Right lobe of liver (tissue), 4 donors: Measurements from ENCODE around the gene DSG3.

Experiments
- CTCF ChIP-seq, 4 donors: fragments of 200-600 bp in 3 of 4; fragments of 450-650 bp in 1 of 4; IDR thresholded peaks; one replicate each; pipeline versions ENCODE4 v1.5.1 to v1.8.0; 2016 to 2022; ENCODE audit warnings: antibody characterized with exemption in 4 of 4, mild to moderate bottlenecking in 2 of 4
- POLR2A ChIP-seq: fragments of 450-650 bp; IDR thresholded peaks from one replicate; pipeline ENCODE4 v1.6.1; 2017; ENCODE audit warnings: antibody characterized with exemption, mild to moderate bottlenecking
- donor health status: DM: no; HTN: no; CAD: no.
- donor health status: DM: no; HTN: no; CAD: no.
- donor health status: DM: no; HTN: yes; CAD: no.

- TF ChIP-seq POLR2A (no peak), CTCF (IDR thresholded peaks at IDR 0.05) (no peak)
These were observed 35.9 kb downstream of the DSG3 start for GRCh38 chr18:31483396-31483795.
